GM13977 (cell line): ENCODE results near the gene IFNGR2.

Experiments
- DNase-seq: peaks from one replicate; pipeline ENCODE4 v3.0.0; 2012; ENCODE audit warnings: low spot score
- CTCF ChIP-seq: IDR thresholded peaks from 2 replicates; pipeline ENCODE4 v1.5.1; 2012; ENCODE audit warnings: mild to moderate bottlenecking, control low read depth; ENCODE audit not compliant: insufficient read depth; ENCODE audit errors: extremely low read depth, missing control alignments
- in situ Hi-C: fragments of 300-500 bp; cut with MboI; formaldehyde crosslinking; loops from one replicate; pipeline ENCODE4 v1.12.0; 2022; ENCODE audit warnings: low sequenced_read_pairs, low pct_unique_long_range_greater_than_20kb, mixed read lengths, inconsistent platforms; ENCODE audit not compliant: unreplicated experiment

The IFNGR2 gene

GRCh38 chr21:33391656-33392055 is 11.6 kb upstream of the IFNGR2 start:
- no peak for DNase-seq
- in situ Hi-C loops: no loop called here

GRCh38 chr21:33392284-33392985 is 10.8 kb upstream of the IFNGR2 start:
- in situ Hi-C loops: no loop called here
- no peak for DNase-seq
- TF ChIP-seq CTCF: no peak

More at GRCh38 chr21:33391656-33392055, 11.6 kb upstream of the IFNGR2 start:
- no peak for TF ChIP-seq CTCF

GRCh38 chr21:33393348-33393747 is 9.9 kb upstream of the IFNGR2 start:
- DNase-seq: no peak
- in situ Hi-C loops: no loop called here
- no peak for TF ChIP-seq CTCF

- no peak for TF ChIP-seq CTCF
- in situ Hi-C loops: no loop called here
- no peak for DNase-seq
Observed at GRCh38 chr21:33394260-33394659, 9.0 kb upstream of the IFNGR2 start.

GRCh38 chr21:33395891-33396331 is 7.3 kb upstream of the IFNGR2 start:
- in situ Hi-C loops: no loop called here
- DNase-seq: no peak
- TF ChIP-seq CTCF: no peak

GRCh38 chr21:33396436-33396835 is 6.8 kb upstream of the IFNGR2 start:
- in situ Hi-C loops: no loop called here
- TF ChIP-seq CTCF: no peak
- DNase-seq: no peak
